Common myeloid progenitor, CD34-positive (primary cell): ENCODE data around the gene KRT5.
"Not testable (repeated sequence)": the region's sequence is repeated elsewhere in the genome, so short reads cannot be mapped to it uniquely, and the experiment has no call there.

Source experiments
- CTCF ChIA-PET: fragments of 350-600 bp; sonication (Branson Sonifier 250); formaldehyde crosslinking; loops from one replicate; lab custom pipeline; 2021; ENCODE audit warnings: antibody characterized with exemption; lab: Charles Lee
- POLR2A ChIA-PET: fragments of 350-600 bp; sonication (Branson Sonifier 250); formaldehyde crosslinking; loops from one replicate; lab custom pipeline; 2021; ENCODE audit warnings: antibody characterized with exemption; lab: Charles Lee
- DNase-seq, 3 donors: peaks; one replicate each; pipeline versions ENCODE4 v3.0.0 to v3.0.0-alpha.2; 2013
- H3K27ac ChIP-seq, 2 experiments: 1 replicate in 1 of 2; 2 replicates in 1 of 2; pipeline ENCODE4 v1.7.0; 2013; ENCODE audit warnings: inconsistent platforms in 2 of 2, low read length in 2 of 2, mild to moderate bottlenecking in 2 of 2, low read depth in 1 of 2, moderate library complexity in 1 of 2; ENCODE audit not compliant: severe bottlenecking in 2 of 2, insufficient read depth in 1 of 2, poor library complexity in 1 of 2
- H3K27me3 ChIP-seq, 5 experiments: replicated peaks in 2 of 5; 1 replicate in 3 of 5; 2 replicates in 2 of 5; pipeline versions ENCODE4 v1.6.1 to v1.7.0; 2013; ENCODE audit warnings: low read length in 4 of 5, mild to moderate bottlenecking in 2 of 5, moderate library complexity in 2 of 5, inconsistent platforms in 1 of 5; ENCODE audit not compliant: insufficient read depth in 5 of 5, control insufficient read depth in 4 of 5
- H3K36me3 ChIP-seq, 4 experiments: 1 replicate in 2 of 4; 2 replicates in 2 of 4; pipeline versions ENCODE4 v1.6.1 to v1.7.0; 2013; ENCODE audit warnings: low read length in 3 of 4, control low read depth in 1 of 4, mild to moderate bottlenecking in 1 of 4; ENCODE audit not compliant: control insufficient read depth in 4 of 4, insufficient read depth in 4 of 4
- H3K4me1 ChIP-seq, 4 experiments: 1 replicate in 3 of 4; 2 replicates in 1 of 4; pipeline versions ENCODE4 v1.6.1 to v1.7.1; 2013; ENCODE audit warnings: low read length in 3 of 4, mild to moderate bottlenecking in 3 of 4, control low read depth in 1 of 4, inconsistent platforms in 1 of 4, moderate library complexity in 1 of 4; ENCODE audit not compliant: control insufficient read depth in 4 of 4, insufficient read depth in 4 of 4; ENCODE audit errors: control extremely low read depth in 1 of 4
- H3K4me3 ChIP-seq, 7 experiments: 1 replicate in 4 of 7; 2 replicates in 3 of 7; pipeline versions ENCODE4 v1.5.1 to v1.7.0; 2013; ENCODE audit warnings: mild to moderate bottlenecking in 7 of 7, low read length in 6 of 7, moderate library complexity in 6 of 7, inconsistent platforms in 2 of 7, low read depth in 2 of 7, control low read depth in 1 of 7; ENCODE audit not compliant: insufficient read depth in 4 of 7, control insufficient read depth in 1 of 7; ENCODE audit errors: extremely low read depth in 1 of 7
- H3K9me3 ChIP-seq, 5 experiments: 1 replicate in 4 of 5; 2 replicates in 1 of 5; pipeline versions ENCODE4 v1.6.1 to v1.7.1; 2013; ENCODE audit warnings: low read length in 4 of 5, mild to moderate bottlenecking in 2 of 5, inconsistent platforms in 1 of 5, low read depth in 1 of 5, moderate library complexity in 1 of 5; ENCODE audit not compliant: control insufficient read depth in 4 of 5, insufficient read depth in 2 of 5; ENCODE audit errors: control extremely low read depth in 1 of 5
- WGBS: methylation state at CpG from one replicate; pipeline ENCODE4 v1.1.5; 2013; ENCODE audit not compliant: insufficient coverage; 5-methylcytosine and 5-hydroxymethylcytosine counted together

The KRT5 gene

DNA sequence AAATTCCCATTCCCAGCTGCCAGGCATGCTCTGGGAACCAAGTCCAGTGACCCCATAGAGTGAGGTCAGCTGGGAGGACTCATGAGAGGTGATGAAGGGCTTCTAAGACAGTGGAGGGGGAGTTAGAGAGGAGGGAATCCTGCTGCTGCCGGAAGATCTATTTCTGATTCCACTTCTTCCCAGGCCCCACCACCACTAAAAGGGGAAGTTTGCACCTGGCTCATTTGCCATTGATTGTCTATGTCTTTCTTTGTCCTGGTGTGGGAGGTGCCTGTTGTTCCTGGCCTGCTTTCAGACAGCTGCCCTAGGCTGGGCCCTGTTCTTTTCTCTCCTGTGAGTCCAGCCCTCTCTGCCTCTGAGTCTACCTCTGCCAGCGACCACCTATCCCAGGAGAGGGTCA lies 24.1 kb downstream of the KRT5 start:
- ChIA-PET POLR2A (no interaction called here), CTCF (interaction anchor here (1.3 kb wide), 1 partner anchor 11 kb away, joined by 4 read pairs; no protein-coding TSS in a partner anchor)
- no peak for DNase-seq
- Histone ChIP-seq H3K36me3 (no peaks in the 10 kb centered on the region), H3K27ac (no peak overlapping the region), H3K27me3 (peaks cover 0 to 15% (median 6%) of the 10 kb centered on the region in 5 experiments), H3K9me3 (no peaks in the 10 kb centered on the region), H3K4me1 (peaks cover 0 to 3% (median 0%) of the 10 kb centered on the region in 4 experiments), H3K4me3 (no peak overlapping the region)
- WGBS: 75% methylated on average over 1 of the region's 2 CpGs

DNA sequence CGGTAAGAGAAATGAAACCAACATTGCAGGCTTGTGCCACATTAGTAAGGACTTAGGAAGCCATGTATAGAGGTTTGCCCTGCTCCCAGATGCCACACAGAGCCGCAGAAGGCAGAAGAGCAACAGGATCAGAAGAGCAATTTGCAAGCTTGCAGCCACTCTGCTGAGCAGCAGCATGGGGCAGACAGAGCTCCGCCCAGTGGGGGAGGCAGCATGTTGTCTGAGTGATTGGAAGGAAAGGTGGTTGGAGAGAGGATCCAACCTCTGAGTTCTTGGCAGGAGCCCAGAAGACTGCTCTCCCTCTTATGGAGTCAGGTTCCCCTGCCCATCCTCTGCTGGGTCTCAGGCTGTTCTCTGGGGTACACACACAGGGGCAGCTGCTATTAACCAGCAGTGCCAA lies 24.8 kb downstream of the KRT5 start:
- 57% methylated on average over 3 of the region's 3 CpGs for WGBS
- H3K4me1 ChIP-seq: peaks cover 0 to 3% (median 0%) of the 10 kb centered on the region in 4 experiments
- ChIA-PET CTCF (interaction anchor here (1.3 kb wide), 1 partner anchor 11 kb away, joined by 4 read pairs; no protein-coding TSS in a partner anchor), POLR2A (no interaction called here)
- no peak overlapping the region for H3K4me3 ChIP-seq
- H3K36me3 ChIP-seq: no peaks in the 10 kb centered on the region
- peak in 2 of 3 donors; percentile 9 to 35 for DNase-seq
- H3K9me3 ChIP-seq: no peaks in the 10 kb centered on the region
- no peak overlapping the region for H3K27ac ChIP-seq
- peaks cover 0 to 15% (median 6%) of the 10 kb centered on the region in 5 experiments for H3K27me3 ChIP-seq

DNA sequence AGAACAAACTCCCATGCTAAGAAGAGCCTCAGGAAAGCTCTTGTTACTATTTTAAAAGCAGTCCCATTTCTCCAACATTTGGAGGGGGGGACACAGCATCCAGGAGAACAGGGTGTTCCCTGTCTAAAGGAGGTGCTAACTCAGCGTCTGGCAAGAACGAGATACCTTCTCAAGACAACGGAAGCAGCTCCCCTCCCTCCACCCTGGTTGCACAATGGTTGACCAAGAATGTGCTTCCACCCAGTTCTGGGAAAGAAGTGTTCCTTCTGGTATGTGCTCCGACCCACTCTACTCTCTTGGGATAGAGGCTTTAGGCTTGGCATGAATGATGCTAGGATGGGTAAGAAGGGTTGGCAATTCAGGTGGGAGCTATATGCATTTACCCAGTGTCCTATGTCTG lies 25.7 kb downstream of the KRT5 start:
- no peak overlapping the region for H3K27ac ChIP-seq

DNA sequence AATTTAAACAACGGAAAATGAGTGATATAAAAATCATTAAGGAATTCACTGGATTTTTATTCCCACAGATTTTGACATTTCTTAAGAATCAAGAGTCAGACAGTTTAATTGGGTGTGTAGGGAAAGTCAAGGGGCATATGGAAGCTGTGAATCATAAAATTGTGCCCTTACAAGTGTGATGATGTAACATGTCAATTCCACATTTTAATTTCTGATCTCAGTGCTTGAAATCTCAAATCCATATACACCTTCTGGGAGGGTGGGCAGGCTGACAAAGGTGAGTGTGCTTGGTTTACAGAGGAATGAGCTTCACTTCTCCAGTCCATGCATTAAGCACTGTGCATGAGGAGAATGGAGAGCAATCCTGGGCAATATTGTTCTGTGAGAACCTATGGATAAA lies 26.1 kb downstream of the KRT5 start:
- no peaks in the 10 kb centered on the region for H3K36me3 ChIP-seq
- no peaks in the 10 kb centered on the region for H3K9me3 ChIP-seq
- H3K4me1 ChIP-seq: peaks cover 0 to 3% (median 0%) of the 10 kb centered on the region in 4 experiments
- DNase-seq: no peak
- ChIA-PET CTCF (no interaction called here), POLR2A (no interaction called here)
- no peak overlapping the region for H3K27ac ChIP-seq
- WGBS: no CpG with 5 or more reads among the region's 1 CpG
- H3K27me3 ChIP-seq: peaks cover 0 to 15% (median 10%) of the 10 kb centered on the region in 5 experiments
- no peak overlapping the region for H3K4me3 ChIP-seq

More for the DNA sequence above, 25.7 kb downstream of the KRT5 start:
- no peak for DNase-seq
- Histone ChIP-seq H3K4me3 (no peak overlapping the region), H3K4me1 (peaks cover 0 to 3% (median 0%) of the 10 kb centered on the region in 4 experiments), H3K36me3 (no peaks in the 10 kb centered on the region), H3K9me3 (no peaks in the 10 kb centered on the region), H3K27me3 (peaks cover 0 to 15% (median 9%) of the 10 kb centered on the region in 5 experiments)
- WGBS: 79% methylated on average over 3 of the region's 4 CpGs
- POLR2A ChIA-PET: no interaction called here
- CTCF ChIA-PET: interaction anchor here (1.3 kb wide), 1 partner anchor 12 kb away, joined by 4 read pairs; no protein-coding TSS in a partner anchor

DNA sequence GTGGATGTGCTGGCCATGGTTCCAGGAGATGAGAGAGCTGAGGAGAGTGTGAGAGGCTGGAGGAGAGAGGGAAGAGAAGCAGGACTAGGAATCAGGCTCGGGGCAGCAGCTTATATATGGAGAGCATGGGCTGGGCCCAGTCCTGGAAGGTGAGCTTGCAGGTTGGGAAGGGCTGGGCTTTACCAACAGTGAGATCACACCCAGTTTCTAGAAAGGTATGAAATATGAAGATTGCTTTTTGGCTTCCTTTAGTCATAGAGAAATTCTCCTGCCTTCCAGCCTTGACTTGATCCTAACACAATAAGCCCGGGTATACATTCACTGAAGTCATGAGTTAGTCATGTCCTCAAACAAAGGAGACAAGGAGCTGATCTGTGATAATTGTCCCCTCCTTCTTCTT lies 27.0 kb downstream of the KRT5 start, which contains the start of gene KRT6A:
Gene KRT6A, minus strand, starts transcription at position 86 of the 400 bp plus-strand sequence. Its CDS starts 69 bp downstream, at position 17.
- ChIA-PET POLR2A (no interaction called here), CTCF (interaction anchor here (0.9 kb wide), 1 partner anchor 121 kb away, joined by 3 read pairs; no protein-coding TSS in a partner anchor)
- H3K9me3 ChIP-seq: no peaks in the 10 kb centered on the region
- no peaks in the 10 kb centered on the region for H3K36me3 ChIP-seq
- WGBS: 100% methylated on average over 1 of the region's 2 CpGs
- H3K27ac ChIP-seq: no peak within 1 kb of the TSS
- H3K4me3 ChIP-seq: no peak within 1 kb of the TSS
- H3K27me3 ChIP-seq: peaks cover 0 to 14% (median 12%) of the 10 kb centered on the region in 5 experiments
- H3K4me1 ChIP-seq: peaks cover 0 to 3% (median 0%) of the 10 kb centered on the region in 4 experiments
- DNase-seq: no peak

DNA sequence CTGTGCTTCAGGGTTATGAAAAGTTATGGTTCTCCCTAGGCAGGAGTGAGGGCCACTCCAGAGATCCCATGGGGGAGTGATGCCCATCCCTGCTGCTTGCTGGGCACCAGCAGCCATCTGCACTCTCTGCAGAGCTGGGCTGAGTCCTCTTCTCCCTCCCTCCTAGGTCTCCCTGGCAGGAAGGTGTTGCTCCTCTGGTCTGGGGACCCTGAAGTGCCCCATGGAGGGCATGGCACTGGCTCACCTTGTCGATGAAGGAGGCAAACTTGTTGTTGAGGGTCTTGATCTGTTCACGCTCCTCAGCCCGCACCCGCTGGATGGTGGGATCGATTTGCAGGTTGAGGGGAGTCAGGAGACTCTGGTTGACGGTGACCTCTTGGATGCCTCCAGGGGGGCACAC lies 27.8 kb downstream of the KRT5 start:
- H3K27ac ChIP-seq, DNase-seq, H3K9me3 ChIP-seq, H3K4me1 ChIP-seq, H3K4me3 ChIP-seq, CTCF ChIA-PET, H3K36me3 ChIP-seq, POLR2A ChIA-PET: not testable (repeated sequence)
- H3K27me3 ChIP-seq: peaks cover 0 to 14% (median 10%) of the 10 kb centered on the region in 5 experiments
- WGBS: 83% methylated on average over 2 of the region's 6 CpGs

DNA sequence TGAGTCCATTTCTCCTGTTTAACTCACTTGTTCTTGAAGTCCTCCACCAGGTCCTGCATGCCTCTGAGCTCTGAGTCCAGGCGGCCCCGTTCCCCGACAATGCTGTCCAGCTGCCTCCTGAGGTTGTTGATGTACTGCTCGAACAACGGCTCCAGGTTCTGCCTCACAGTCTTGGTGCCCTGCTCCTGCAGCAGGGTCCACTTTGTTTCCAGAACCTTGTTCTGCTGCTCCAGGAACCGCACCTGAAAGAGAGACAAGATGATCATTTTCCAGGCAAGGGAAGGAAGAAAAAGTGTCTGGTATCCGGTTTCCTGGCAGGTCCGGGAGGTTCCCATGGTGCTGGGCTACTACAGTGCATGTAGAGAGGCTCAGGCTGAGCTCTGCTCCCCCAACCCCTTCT lies 28.7 kb downstream of the KRT5 start:
- H3K36me3 ChIP-seq, H3K9me3 ChIP-seq, POLR2A ChIA-PET, CTCF ChIA-PET, H3K4me3 ChIP-seq, H3K27ac ChIP-seq, H3K4me1 ChIP-seq, DNase-seq: not testable (repeated sequence)
- WGBS: 96% methylated on average over 7 of the region's 8 CpGs
- H3K27me3 ChIP-seq: peaks cover 0 to 14% (median 11%) of the 10 kb centered on the region in 5 experiments
